ENCODE results near the gene ST3GAL5. TPM values are rescaled to one million over a fixed set of nuclear protein-coding genes. Genes with fewer than 3 reads are reported as not detected.

ST3GAL5 gene
- total RNA-seq, 1 experiment from 2014 or later = 25.3 TPM

- H3K27me3 ChIP-seq (replicated peaks; ENCODE audit: insufficient read depth, low read depth, low read length, poor library complexity) = no peaks in the 10 kb centered on the region
- CTCF ChIA-PET = no interaction called here
- no peak for DNase-seq (ENCODE audit: low spot score)
- POLR2A ChIA-PET (ENCODE audit: low non-redundant PET) = interaction anchor here (0.7 kb wide), 1 partner anchor 16 kb away, joined by 11 read pairs; no protein-coding TSS in a partner anchor
- H3K27ac ChIP-seq (ENCODE audit: low read depth, low read length, poor library complexity, severe bottlenecking) = no peak overlapping the region
- intact Hi-C loops (cut with micrococcal nuclease; ENCODE audit: unreplicated experiment) = no loop called here
- TF ChIP-seq CTCF (conservative IDR thresholded peaks at IDR 0.05; ENCODE audit: low read depth, low read length) = no peak
- TF ChIP-seq EZH2 (IDR thresholded peaks at IDR 0.05; ENCODE audit: borderline replicate concordance, low read depth, low read length, poor library complexity, severe bottlenecking) = no peak
- no peaks in the 10 kb centered on the region for H3K36me3 ChIP-seq (ENCODE audit: insufficient read depth, low read length, poor library complexity, severe bottlenecking)
- no peaks in the 10 kb centered on the region for H3K9me3 ChIP-seq (ENCODE audit: low read depth, low read length, poor library complexity, severe bottlenecking)
- no TSS peak for BruUV-seq (replicated peaks)
- peaks cover 7% of the 10 kb centered on the region for H3K4me1 ChIP-seq (ENCODE audit: insufficient read depth, low read length, poor library complexity, severe bottlenecking)
- no peak overlapping the region for H3K4me3 ChIP-seq (ENCODE audit: low read depth, low read length, poor library complexity, severe bottlenecking)
Measured at GRCh38 chr2:85850451-85850850, 38.3 kb downstream of the ST3GAL5 start.

GRCh38 chr2:85847051-85847588 lies 41.7 kb downstream of the ST3GAL5 start:
- POLR2A ChIA-PET (ENCODE audit: low non-redundant PET) = no interaction called here
- CTCF ChIA-PET = no interaction called here
- Histone ChIP-seq H3K27ac (ENCODE audit: low read depth, low read length, poor library complexity, severe bottlenecking) (no peak overlapping the region), H3K36me3 (ENCODE audit: insufficient read depth, low read length, poor library complexity, severe bottlenecking) (peaks cover 13% of the 10 kb centered on the region), H3K9me3 (ENCODE audit: low read depth, low read length, poor library complexity, severe bottlenecking) (peaks cover 6% of the 10 kb centered on the region), H3K4me1 (ENCODE audit: insufficient read depth, low read length, poor library complexity, severe bottlenecking) (peaks cover 7% of the 10 kb centered on the region), H3K4me3 (ENCODE audit: low read depth, low read length, poor library complexity, severe bottlenecking) (no peak overlapping the region), H3K27me3 (replicated peaks; ENCODE audit: insufficient read depth, low read depth, low read length, poor library complexity) (no peaks in the 10 kb centered on the region)
- no peak for DNase-seq (ENCODE audit: low spot score)
- BruUV-seq (replicated peaks) = no TSS peak
- intact Hi-C loops (cut with micrococcal nuclease; ENCODE audit: unreplicated experiment) = no loop called here
- TF ChIP-seq CTCF (conservative IDR thresholded peaks at IDR 0.05; ENCODE audit: low read depth, low read length) (no peak), EZH2 (IDR thresholded peaks at IDR 0.05; ENCODE audit: borderline replicate concordance, low read depth, low read length, poor library complexity, severe bottlenecking) (no peak)

GRCh38 chr2:85846411-85846810 lies 42.4 kb downstream of the ST3GAL5 start:
- ChIA-PET POLR2A (ENCODE audit: low non-redundant PET) (no interaction called here), CTCF (no interaction called here)
- H3K4me3 ChIP-seq (ENCODE audit: low read depth, low read length, poor library complexity, severe bottlenecking) = no peak overlapping the region
- H3K9me3 ChIP-seq (ENCODE audit: low read depth, low read length, poor library complexity, severe bottlenecking) = peaks cover 6% of the 10 kb centered on the region
- no peaks in the 10 kb centered on the region for H3K27me3 ChIP-seq (replicated peaks; ENCODE audit: insufficient read depth, low read depth, low read length, poor library complexity)
- peaks cover 13% of the 10 kb centered on the region for H3K36me3 ChIP-seq (ENCODE audit: insufficient read depth, low read length, poor library complexity, severe bottlenecking)
- H3K4me1 ChIP-seq (ENCODE audit: insufficient read depth, low read length, poor library complexity, severe bottlenecking) = peaks cover 1% of the 10 kb centered on the region
- DNase-seq (ENCODE audit: low spot score) = no peak
- TF ChIP-seq EZH2 (IDR thresholded peaks at IDR 0.05; ENCODE audit: borderline replicate concordance, low read depth, low read length, poor library complexity, severe bottlenecking) (no peak), CTCF (conservative IDR thresholded peaks at IDR 0.05; ENCODE audit: low read depth, low read length) (no peak)
- intact Hi-C loops (cut with micrococcal nuclease; ENCODE audit: unreplicated experiment) = no loop called here
- BruUV-seq (replicated peaks) = no TSS peak
- no peak overlapping the region for H3K27ac ChIP-seq (ENCODE audit: low read depth, low read length, poor library complexity, severe bottlenecking)

All from A673 (cell line).